OCI-LY1 (cell line): ENCODE results near the gene PCNX1.

Experiments used
- H2AFZ ChIP-seq: fragments of 200-600 bp; sonication (generic), shearing (Covaris generic); 2 replicates; pipeline ENCODE4 v1.6.0; 2014; ENCODE audit warnings: antibody characterized with exemption, mild to moderate bottlenecking, low read length
- H3F3A ChIP-seq: fragments of 200-600 bp; sonication (generic), shearing (Covaris generic); 2 replicates; pipeline ENCODE4 v1.6.0; 2014; ENCODE audit warnings: mild to moderate bottlenecking, antibody characterized with exemption, low read length, moderate library complexity; ENCODE audit not compliant: insufficient read depth
- H3K27ac ChIP-seq: fragments of 200-600 bp; sonication (generic); 2 replicates; pipeline ENCODE4 v1.5.1; 2014; ENCODE audit warnings: low read length, mixed run types, mild to moderate bottlenecking, low read depth; ENCODE audit not compliant: poor library complexity, severe bottlenecking
- H3K27me3 ChIP-seq: fragments of 200-600 bp; sonication (generic); 2 replicates; pipeline ENCODE4 v1.6.0; 2014; ENCODE audit warnings: antibody characterized with exemption, mild to moderate bottlenecking, low read length, moderate library complexity; ENCODE audit not compliant: insufficient read depth
- H3K36me3 ChIP-seq: fragments of 200-600 bp; sonication (generic); 2 replicates; pipeline ENCODE4 v1.6.1; 2014; ENCODE audit warnings: mild to moderate bottlenecking, antibody characterized with exemption, low read length, moderate library complexity, mixed read lengths; ENCODE audit not compliant: insufficient read depth
- H3K4me1 ChIP-seq: fragments of 200-600 bp; sonication (generic); 2 replicates; pipeline ENCODE4 v1.5.1; 2014; ENCODE audit warnings: mild to moderate bottlenecking, low read length, moderate library complexity; ENCODE audit not compliant: insufficient read depth, severe bottlenecking
- H3K4me2 ChIP-seq: fragments of 200-600 bp; sonication (generic), shearing (Covaris generic); 2 replicates; pipeline ENCODE4 v1.6.1; 2014; ENCODE audit warnings: low read length
- H3K4me3 ChIP-seq: fragments of 200-600 bp; sonication (generic); 2 replicates; pipeline ENCODE4 v1.5.1; 2014; ENCODE audit warnings: low read length, low read depth, mild to moderate bottlenecking, mixed read lengths; ENCODE audit not compliant: poor library complexity, severe bottlenecking
- H3K79me2 ChIP-seq: fragments of 200-600 bp; shearing (Covaris generic); 2 replicates; pipeline ENCODE4 v1.6.1; 2016; ENCODE audit warnings: mixed run types, low read length, mixed read lengths; ENCODE audit not compliant: insufficient read depth
- H3K9ac ChIP-seq: fragments of 200-600 bp; sonication (generic), shearing (Covaris generic); 2 replicates; pipeline ENCODE4 v1.6.1; 2014; ENCODE audit warnings: mild to moderate bottlenecking, low read length, mixed read lengths
- H3K9me2 ChIP-seq: fragments of 200-600 bp; sonication (generic), shearing (Covaris generic); 2 replicates; pipeline ENCODE4 v1.6.1; 2014; ENCODE audit warnings: low read depth, mild to moderate bottlenecking, low read length, mixed read lengths
- H3K9me3 ChIP-seq: fragments of 200-600 bp; shearing (Covaris generic); 2 replicates; pipeline ENCODE4 v1.6.1; 2014; ENCODE audit warnings: low read length, mixed read lengths
- H4K20me1 ChIP-seq: fragments of 200-600 bp; sonication (generic), shearing (Covaris generic); 2 replicates; pipeline ENCODE4 v1.6.0; 2016; ENCODE audit warnings: mild to moderate bottlenecking, low read length; ENCODE audit not compliant: insufficient read depth
- CTCF ChIP-seq: fragments of 200-600 bp; sonication (generic), shearing (Covaris generic); IDR thresholded peaks from 2 replicates; pipeline ENCODE4 v1.5.1; 2017; ENCODE audit warnings: mild to moderate bottlenecking, antibody characterized with exemption, low read length, moderate library complexity, mixed read lengths
- EZH2 ChIP-seq: fragments of 200-600 bp; sonication (generic), shearing (Covaris generic); IDR thresholded peaks from 2 replicates; pipeline ENCODE4 v1.8.0; 2017; ENCODE audit warnings: borderline replicate concordance, mixed run types, mild to moderate bottlenecking, antibody characterized with exemption, low read length, moderate library complexity, mixed read lengths

The PCNX1 gene

DNA sequence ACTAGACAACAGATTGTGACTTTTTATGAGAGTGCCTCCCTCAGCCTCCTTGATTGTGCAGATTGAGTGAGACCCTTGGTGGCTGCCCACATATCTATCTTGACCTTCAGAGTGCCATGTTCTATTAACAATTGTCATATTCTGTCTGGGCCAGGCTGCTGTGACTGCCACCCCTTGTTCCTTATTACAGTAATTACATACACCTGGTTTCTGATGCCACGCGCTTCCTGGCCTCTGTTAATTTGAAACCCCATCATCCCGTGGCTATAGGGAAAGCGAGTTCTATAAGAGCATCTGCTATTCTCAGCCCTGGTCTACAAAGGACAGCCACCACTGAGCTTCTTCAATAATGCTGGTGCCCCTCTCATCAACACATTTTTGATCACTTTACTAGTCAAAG is 228.7 kb downstream of the PCNX1 start:
- Histone ChIP-seq H3K9me3 (no peaks in the 10 kb centered on the region), H3K27ac (no peak overlapping the region), H3K9me2 (no peaks in the 10 kb centered on the region), H3K4me1 (peaks cover 8% of the 10 kb centered on the region), H3F3A (no peaks in the 10 kb centered on the region), H3K4me2 (no peak overlapping the region), H3K79me2 (no peaks in the 10 kb centered on the region), H3K4me3 (no peak overlapping the region), H3K9ac (no peak overlapping the region), H2AFZ (no peak overlapping the region), H3K36me3 (no peaks in the 10 kb centered on the region), H3K27me3 (no peaks in the 10 kb centered on the region), H4K20me1 (no peaks in the 10 kb centered on the region)
- TF ChIP-seq EZH2, result no peak
- TF ChIP-seq CTCF, result no peak

GRCh38 chr14:71136386-71137060 is 229.3 kb downstream of the PCNX1 start:
- no peaks in the 10 kb centered on the region for H3K36me3 ChIP-seq
- H3K9me3 ChIP-seq, result no peaks in the 10 kb centered on the region
- H3K79me2 ChIP-seq, result no peaks in the 10 kb centered on the region
- no peaks in the 10 kb centered on the region for H3K27me3 ChIP-seq
- H3K9ac ChIP-seq, result no peak overlapping the region
- H3F3A ChIP-seq, result no peaks in the 10 kb centered on the region
- H3K4me3 ChIP-seq, result no peak overlapping the region
- H3K27ac ChIP-seq, result no peak overlapping the region
- no peaks in the 10 kb centered on the region for H3K9me2 ChIP-seq
- H3K4me2 ChIP-seq, result no peak overlapping the region
- no peak overlapping the region for H2AFZ ChIP-seq
- peaks cover 5% of the 10 kb centered on the region for H3K4me1 ChIP-seq
- no peaks in the 10 kb centered on the region for H4K20me1 ChIP-seq
- no peak for TF ChIP-seq EZH2
- TF ChIP-seq CTCF, result no peak

GRCh38 chr14:71137536-71138447 is 230.5 kb downstream of the PCNX1 start:
- Histone ChIP-seq H3K27ac (no peak overlapping the region), H3K9me2 (no peaks in the 10 kb centered on the region), H3K9ac (no peak overlapping the region), H3K4me3 (no peak overlapping the region), H3K36me3 (no peaks in the 10 kb centered on the region), H3K4me1 (peaks cover 10% of the 10 kb centered on the region), H2AFZ (no peak overlapping the region), H3K9me3 (no peaks in the 10 kb centered on the region), H3F3A (no peaks in the 10 kb centered on the region), H3K27me3 (no peaks in the 10 kb centered on the region), H4K20me1 (no peaks in the 10 kb centered on the region), H3K4me2 (no peak overlapping the region), H3K79me2 (no peaks in the 10 kb centered on the region)
- TF ChIP-seq EZH2, result no peak
- TF ChIP-seq CTCF, result no peak
